DMS153 treated with DMSO at 0.1 percent for 48 hours (cell line): ENCODE results near the gene UFM1.
"Not testable (repeated sequence)": the region's sequence is repeated elsewhere in the genome, so short reads cannot be mapped to it uniquely, and the experiment has no call there.

Experiments
- DNase-seq: peaks from one replicate; lab custom pipeline; 2025; ENCODE audit not compliant: unreplicated experiment; lab: John Stamatoyannopoulos, UW

The UFM1 gene

DNA sequence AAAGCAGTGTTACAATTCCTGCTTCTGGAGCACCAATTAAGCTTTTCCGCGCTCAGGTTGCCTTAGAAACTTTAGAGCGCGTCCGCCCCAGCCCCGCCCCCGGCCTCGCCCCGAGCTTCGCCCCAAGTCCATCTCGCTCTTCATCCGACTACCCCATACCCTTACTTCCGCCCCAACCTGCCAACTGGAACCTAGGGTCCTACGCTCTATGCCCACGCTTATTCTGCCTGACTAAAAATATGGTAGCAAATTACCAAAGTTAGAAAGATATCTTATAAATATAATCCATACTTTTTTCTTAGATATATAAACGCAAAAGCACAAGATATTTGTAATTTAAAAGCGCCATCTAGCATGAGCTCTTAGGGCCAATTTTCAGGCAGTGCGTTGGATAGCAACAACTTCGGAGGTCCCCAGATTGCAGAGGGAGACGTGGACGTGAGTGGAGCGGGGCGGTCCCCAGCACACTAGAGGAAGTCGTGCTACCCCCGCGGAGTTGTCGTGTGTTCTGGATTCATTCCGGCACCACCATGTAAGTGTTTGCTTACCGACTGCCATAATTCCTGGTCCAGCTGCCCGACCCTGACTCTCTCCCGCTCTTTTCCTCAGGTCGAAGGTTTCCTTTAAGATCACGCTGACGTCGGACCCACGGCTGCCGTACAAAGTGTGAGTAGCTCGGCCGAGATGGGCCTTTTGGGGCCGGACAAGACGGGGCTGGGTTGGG, at the start of gene UFM1:
UFM1 (plus strand) TSS at position 462 of the 724 bp plus-strand sequence; CDS start at position 531, 69 bp downstream.
- DNase-seq: peak; percentile 93

DNA sequence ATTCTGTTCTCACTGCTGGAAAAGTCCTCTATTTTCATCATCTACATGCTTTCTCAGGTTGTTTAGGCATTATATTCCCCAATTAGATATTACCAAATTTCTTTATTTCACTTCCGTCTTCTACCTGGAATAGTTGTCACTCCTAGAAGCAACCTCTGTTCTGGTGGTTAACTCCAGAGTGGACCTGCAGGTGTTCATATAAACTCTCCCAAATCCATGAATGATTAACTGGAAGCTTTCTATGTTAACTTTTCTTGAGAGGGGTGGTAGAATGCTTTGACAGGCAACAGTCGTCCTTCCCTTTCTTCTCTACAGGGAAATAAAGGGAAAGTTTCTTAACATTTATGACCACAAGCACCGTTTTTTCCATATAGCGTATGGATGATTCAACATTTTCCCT, 48.4 kb upstream of the UFM1 start:
- DNase-seq: no peak

DNA sequence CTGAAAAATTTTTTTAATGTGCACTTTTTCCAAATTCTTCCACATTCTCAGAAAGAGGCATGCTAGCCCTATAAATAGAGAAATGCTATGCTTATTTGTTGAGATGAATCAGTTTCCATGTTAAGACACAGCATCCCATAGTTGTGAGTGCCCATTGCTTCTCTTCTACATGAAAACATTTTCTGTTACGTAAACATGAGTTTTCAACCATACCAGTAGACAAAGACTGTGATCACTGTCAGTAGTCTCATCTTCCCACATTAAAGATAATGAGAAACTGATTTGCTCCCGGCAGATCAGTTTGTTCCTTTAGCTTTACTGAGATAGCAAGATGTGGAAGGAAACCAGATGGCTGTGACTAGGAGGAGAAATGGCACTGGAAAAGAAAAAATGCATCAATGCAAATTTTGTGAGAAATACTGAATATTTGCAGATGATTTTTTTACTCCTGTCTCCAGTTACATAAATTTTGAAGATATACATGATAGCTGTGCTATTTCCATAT, 45.8 kb upstream of the UFM1 start:
- no peak for DNase-seq

DNA sequence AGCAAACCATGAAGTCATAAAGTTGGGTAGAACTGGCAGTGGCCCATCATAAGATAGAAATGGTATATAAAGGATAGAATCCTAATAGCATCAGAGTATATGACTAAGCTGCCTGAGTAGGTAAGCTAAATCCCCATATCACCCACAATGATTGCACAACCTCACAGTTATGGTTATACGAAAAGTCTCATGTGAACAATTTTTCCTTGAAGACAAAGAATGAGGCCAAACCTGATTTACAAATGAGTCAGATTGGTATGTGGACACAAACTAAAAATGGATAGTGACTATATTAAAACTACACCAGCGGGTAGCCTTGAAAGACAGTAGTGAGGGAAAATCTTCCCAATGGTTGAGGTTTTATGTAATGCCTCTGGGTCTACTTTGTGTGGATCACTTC, 40.9 kb upstream of the UFM1 start:
- DNase-seq: no peak

DNA sequence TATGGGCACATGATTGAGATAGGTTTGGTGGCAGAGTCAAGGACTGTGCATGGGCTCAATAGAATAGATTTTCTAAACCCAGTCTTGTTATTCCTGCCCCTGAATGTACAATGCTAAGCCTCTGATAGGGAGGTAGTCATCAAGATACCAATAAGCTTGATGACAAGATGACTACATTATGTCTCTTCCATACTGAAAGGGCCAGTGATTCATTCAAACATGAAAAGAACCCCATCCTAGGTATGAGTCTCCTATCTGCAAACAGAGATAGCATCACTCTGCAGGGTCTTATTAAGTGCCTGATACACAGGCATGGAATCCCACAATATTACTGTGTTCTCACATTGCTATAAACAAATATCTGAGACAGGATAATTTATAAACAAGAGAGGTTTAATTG, 40.3 kb upstream of the UFM1 start:
- no peak for DNase-seq

DNA sequence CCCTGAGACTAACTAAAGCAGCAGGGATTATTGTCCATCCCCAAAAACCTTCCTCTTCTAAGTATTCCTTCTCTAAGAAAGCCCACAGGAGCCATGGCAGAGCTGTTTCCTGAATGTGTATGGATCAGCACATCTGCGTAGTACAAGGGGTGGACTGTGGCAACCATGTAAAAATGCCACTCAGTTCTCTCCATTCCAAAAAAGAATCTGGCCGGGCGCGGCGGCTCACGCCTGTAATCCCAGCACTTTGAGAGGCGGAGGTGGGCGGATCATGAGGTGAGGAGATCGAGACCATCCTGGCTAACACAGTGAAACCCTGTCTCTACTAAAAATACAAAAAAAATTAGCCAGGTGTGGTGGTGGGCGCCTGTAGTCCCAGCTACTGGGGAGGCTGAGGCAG, 38.5 kb upstream of the UFM1 start:
- DNase-seq: not testable (repeated sequence)

DNA sequence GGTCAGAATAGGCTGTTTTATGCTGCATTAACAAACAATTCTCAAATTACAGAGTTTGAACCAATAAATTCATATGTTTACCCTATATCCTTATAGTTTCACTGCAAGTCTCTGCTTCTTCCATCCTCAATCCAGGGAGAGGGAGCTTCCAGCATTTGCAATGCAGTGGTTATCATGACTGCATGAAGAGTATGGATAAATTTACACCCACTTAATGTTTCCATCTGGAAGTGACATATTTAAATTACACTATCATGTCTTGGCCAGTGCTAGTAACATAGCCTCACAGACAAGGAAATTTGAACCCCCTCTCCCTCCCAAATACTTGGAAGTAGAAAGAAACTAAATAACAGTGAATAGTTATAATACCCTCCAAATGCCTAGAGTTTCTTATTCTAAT, 33.5 kb upstream of the UFM1 start:
- no peak for DNase-seq

DNA sequence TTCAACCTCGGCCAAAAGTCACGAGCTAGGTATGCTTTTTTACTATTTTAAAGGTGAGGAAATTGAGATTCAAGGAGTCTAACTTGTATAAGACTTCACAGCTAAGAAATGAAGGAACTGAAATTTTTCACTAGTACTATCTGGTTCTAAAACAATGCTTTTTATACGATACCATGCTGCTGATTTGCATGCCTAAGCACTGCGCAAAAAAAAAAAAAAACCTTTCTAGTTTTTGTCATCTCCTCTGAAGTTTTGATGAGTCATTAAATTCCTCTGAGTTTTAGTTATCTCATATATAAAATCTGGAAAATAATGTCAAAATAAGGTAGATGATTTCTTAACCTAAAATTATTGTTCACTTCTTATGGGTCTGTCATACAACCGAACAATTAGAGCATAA, 28.0 kb upstream of the UFM1 start:
- DNase-seq: no peak

DNA sequence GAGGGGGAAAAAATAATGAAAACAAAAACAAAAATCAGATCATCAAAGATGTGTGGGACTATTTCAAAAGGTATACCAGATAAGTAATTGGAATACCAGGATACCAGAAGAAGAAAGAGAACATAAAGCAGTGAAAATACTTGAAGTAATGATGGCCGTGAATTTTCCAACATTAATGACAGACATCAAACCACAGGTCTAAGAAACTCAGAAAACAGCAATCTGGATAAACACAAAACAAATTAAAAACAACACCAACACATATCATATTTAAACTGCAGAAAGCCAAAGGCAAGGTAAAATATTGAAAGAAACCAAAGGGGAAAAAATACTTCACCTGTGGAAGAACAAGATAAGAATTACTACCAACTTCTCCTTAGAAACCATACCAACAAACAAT, 24.2 kb upstream of the UFM1 start:
- no peak for DNase-seq

DNA sequence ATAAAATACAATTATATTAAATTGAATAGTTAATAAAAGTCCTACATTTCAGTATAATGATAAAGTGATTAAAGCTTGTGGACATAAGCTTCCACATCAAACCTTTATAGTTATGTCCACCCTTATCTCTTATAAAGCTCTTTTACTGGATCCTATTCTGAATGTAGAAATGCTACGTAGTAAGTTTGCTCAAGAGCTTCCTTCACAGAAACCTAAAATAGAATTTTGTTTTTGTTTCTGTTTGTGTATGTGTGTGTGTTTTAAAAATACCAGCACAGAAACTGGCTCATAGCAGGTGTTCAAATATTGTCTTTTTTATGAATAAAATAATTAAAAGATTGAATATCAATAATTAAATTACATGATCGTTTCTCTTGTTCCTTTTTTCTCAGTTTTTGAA, 21.0 kb upstream of the UFM1 start:
- DNase-seq: no peak

DNA sequence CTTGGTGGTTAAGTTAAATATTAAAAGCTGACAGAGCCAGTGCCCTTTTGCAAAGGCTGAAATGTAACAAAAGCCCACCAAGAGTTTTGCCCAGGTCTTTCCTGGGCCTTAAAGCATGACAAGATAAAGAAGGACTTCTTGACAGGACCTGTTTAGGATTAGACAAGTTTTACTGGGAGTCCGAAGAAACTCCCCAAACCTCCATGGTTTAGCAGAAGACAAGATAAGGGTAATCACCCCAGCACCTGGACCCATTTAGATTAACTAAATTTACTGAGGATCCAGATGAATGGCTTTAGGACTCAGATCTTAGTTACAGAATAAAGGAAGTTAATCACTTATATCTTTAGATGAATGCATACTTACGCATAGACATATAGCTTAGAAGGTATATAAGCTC, 14.8 kb upstream of the UFM1 start:
- DNase-seq: no peak

DNA sequence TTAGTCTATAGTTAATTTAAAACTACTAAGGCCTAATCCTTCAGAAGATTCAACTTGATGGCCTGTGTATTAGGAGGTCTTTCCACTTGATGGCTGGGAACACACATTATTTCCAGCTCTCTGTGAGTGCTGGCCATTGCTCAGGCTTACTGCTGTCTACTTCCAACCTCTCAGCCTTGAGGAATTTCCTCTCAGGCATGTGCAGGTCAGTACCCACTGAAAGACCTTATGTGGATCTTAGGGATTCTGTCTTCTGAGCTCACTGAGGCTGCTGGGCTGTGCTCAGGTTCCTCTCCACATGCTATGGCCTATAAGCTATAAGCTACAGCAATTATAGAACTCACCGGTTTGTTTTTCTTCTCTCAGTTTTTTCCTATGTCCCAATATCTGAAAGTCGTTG, 11.6 kb upstream of the UFM1 start:
- no peak for DNase-seq

DNA sequence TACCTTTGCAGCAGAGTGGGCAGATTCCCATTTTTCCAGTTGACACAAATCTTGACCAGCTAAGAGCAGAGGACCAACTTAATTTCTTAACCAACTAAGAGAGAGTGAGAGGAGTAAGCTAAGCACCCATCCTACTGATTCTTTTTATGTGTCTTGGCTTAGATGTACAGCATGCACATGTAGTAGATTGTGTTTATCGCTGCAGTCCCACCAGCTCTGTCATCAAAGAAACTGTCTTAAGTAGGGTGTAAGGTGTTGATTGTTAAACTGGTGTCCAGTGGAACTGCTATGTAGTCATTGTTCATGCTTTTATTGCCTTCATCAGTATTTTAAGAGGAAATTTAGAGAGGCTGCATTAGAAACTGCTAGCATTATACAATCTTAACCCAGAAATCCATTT, 9.0 kb upstream of the UFM1 start:
- DNase-seq: no peak

DNA sequence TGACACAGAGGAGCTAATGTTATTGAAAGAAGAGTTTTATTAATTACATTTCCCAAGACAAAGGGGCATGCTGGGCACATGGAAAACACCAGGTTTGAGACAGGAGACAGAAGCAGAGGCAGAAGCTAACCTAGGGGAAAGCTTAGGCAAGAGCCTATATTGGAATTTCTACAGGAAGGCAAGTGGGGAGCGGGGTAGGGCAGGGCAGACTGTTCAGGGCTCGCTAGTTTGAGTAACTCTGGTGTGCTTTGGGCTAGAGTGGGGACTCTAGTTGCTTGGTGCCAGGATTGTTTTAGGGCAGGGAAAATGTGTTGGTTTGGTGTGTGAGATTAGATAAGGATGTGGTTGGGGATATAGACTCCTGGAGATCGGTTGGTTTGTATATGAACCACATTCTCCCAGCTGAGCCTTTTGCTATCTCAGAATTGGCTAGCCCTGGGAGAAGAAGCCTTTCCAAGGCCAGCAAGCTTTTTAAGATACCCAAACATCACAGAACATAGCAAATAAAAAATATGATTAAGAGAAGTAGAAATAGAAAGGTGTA, 8.4 kb upstream of the UFM1 start:
- DNase-seq: no peak

DNA sequence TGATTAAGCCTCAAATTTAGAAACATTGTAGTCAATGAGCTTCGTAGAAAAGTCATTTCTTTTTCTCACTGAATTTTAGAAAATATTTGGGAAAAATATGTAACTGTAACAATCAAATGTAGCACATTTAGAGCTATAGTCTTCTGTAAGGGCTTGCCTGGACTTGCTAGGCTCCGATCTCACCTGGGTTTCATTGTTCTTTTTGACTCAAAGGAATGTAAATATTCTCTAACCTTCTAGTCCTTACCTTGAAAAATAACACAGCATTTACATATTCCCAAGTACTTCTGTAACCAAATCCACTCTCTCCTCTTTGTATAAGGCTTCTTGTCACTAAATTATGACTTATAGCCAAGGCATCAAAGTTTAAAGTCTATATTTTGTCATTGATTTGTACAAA, 2.9 kb upstream of the UFM1 start:
- DNase-seq: no peak

DNA sequence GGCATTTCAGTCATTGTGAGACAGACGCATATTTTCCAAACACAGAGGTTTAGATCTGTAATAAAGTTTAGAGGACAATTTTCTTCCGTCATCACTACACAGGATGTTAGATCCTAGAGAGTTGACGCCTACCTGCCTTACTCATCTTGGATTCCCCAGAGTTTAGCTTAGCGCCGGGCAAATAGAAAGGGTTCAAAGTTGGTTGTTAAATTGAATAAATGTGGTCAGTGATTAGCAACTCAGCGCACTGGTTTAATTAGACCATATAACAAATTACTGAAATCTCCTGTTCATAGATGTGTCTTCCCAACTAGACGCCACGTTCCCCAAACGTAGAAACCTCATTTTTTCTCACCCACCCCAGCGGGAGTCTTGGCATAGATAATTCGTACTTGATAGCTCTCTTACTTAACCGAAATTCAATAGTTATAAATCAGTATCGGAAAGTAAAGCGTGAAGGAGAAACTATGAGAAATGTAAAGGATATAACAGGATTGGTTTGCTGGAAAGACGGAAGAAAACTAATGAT, 726 bp upstream of the UFM1 start:
- peak; percentile 52 for DNase-seq

DNA sequence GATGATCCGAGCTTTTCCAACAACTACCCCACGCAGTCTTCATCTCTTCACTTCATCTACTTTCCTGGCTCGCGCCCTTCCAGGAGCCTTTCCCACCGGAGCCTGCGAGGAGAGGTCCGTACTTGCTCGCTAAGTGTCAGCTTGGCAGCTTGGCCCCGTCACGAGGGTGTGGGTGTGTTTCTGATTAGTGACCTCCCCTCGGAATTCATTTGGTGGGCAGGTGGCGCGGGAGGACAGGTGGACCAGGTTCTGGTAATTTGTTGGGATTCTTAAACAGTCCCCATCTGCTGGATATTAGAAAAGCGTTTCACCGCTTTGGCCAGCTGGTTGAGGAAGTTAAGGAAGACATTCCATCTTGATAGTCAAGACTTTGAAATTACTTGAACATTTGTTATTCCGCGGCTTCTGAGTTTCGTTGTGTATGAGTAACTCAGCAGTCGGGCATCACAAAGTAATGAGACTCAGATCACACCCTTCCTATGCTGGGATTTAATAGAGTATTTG, 515 bp downstream of the UFM1 start:
- no peak for DNase-seq

DNA sequence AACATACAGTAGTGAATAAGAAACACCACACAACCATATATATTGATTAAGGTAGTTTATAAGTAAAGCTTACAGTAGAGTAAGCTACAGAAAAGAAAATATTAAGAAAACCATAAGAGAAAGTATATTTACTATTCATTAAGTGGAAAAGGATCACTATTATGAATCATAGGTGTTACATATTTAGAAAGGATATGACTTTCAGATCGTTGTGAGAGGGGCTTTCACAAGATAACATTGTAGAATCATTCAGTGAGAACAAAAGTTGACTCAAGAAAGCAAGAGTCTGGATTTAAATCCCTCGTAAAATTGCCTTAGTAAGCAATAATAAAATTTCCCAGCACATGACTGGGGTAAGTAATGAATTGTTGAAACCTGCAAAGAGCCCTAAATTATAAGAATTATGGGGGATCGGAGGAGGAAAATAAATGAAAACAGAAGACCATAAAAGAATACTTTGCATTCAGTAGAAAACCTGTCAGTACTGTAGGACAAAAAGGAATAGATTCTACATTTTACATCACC, 6.0 kb downstream of the UFM1 start:
- no peak for DNase-seq

DNA sequence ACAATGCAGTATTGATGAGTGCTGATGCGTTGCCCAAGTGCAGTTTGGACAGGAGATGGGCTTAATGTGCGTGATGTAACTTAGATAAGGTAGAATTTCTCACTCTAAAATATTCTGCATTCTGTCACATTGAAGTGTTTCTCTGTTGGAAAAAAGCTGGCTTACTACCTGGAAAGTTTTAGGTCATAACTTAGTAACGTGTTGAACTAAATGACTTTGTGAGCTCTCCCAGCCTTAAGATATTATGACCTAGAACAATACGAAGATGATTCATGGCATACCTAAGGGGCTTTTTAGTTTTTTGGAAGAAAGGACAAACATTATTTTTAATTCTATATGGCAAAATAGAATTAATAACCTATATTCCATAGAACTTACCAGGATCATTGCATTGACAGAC, 9.0 kb downstream of the UFM1 start:
- DNase-seq: no peak

DNA sequence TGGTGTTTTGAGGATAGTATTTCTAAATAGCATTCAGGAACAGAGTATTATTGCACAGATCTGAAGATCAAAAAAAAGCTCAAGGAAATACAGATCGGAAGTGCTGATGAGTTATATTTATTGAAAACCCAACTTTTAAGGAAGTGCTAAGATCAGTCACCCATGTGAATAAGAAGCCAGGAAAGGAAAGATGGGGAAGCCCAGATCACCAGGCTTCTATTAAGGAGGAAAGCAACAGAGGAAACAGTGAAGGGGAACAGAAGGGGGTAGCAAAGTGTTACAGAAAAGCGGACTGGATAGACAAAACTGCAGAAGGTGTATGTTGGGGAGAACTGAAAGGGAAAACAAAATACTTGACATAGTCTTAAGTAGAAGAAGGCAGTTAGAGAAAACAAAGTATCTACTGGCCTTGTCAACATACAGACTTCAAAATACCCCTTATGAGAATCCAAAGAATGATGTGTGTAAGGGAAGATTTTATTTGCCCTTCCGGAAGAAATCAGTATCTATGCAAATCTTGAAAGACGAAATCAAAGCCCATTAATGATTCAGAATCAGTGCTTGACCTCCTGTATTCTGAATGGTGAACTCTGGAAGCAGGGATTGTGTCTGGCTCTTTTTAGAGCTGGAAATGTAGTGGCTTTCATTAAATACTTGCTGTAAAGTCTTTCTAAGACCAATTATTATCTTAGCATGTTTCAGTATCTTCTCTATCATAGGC, 12.1 kb downstream of the UFM1 start:
- DNase-seq: no peak

DNA sequence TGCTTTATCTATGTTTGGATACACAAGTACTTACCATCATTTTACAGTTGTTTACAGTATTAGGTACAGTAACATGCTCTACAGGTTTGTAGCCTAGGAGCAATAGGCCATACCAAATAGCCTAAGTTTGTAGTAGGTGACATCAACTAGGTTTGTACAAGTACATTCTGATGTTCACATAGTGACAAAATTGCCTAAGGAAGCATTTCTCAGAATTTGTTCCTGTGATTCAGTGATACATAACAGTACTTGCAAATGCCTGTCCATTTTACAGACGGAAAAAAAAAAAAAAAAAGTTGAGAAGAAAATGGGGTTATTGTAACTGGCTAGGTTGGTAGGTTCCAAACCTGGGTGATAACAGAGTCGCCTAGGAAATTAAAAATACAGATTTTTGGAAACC, 13.6 kb downstream of the UFM1 start:
- no peak for DNase-seq

DNA sequence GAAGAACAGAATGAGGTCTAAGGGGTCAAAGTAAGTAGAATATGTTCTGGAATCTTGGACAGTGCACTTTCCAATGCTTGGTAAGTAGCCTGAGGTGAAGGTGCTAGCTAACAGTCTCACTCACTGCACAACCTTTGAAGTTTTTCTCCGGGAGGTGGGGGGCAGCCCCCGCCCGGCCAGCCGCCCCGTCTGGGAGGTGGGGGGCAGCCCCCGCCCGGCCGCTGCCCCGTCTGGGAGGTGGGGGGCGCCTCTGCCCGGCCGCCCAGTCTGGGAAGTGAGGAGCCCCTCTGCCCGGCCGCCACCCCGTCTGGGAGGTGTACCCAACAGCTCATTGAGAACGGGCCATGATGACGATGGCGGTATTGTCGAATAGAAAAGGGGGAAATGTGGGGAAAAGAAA, 14.1 kb downstream of the UFM1 start:
- not testable (repeated sequence) for DNase-seq
